OCI-LY3 (cell line): ENCODE data around the gene THRSP.
"Not testable (repeated sequence)": the region's sequence is repeated elsewhere in the genome, so short reads cannot be mapped to it uniquely, and the experiment has no call there.

Experiments
- H2AFZ ChIP-seq: fragments of 200-600, 300-600 bp; shearing (Covaris generic); 2 replicates; pipeline ENCODE4 v1.6.0; 2014; ENCODE audit warnings: antibody characterized with exemption, low read depth, low read length
- H3K27ac ChIP-seq: fragments of 200-600, 300-600 bp; sonication (generic); 2 replicates; pipeline ENCODE4 v1.5.1; 2014; ENCODE audit warnings: mild to moderate bottlenecking, low read length, moderate library complexity, mixed read lengths
- H3K27me3 ChIP-seq: fragments of 200-600, 300-600 bp; sonication (generic); 2 replicates; pipeline ENCODE4 v1.6.1; 2014; ENCODE audit warnings: low read depth, low read length, mixed read lengths
- H3K36me3 ChIP-seq: fragments of 200-600, 300-600 bp; sonication (generic); replicated peaks from 2 replicates; pipeline ENCODE3; 2014; ENCODE audit warnings: low read depth, low read length, mixed read lengths
- H3K4me1 ChIP-seq: fragments of 300-600, 200-600 bp; sonication (generic); 2 replicates; pipeline ENCODE4 v1.6.1; 2014; ENCODE audit warnings: low read length, mixed read lengths
- H3K4me2 ChIP-seq: fragments of 200-600, 300-600 bp; sonication (generic); 2 replicates; pipeline ENCODE4 v1.6.1; 2014; ENCODE audit warnings: low read length, mixed read lengths
- H3K4me3 ChIP-seq: fragments of 300-600, 200-600 bp; sonication (generic); 2 replicates; pipeline ENCODE4 v1.5.1; 2014; ENCODE audit warnings: antibody characterized with exemption, mild to moderate bottlenecking, low read length, moderate library complexity
- H3K79me2 ChIP-seq: fragments of 300-600, 200-600 bp; shearing (Covaris generic); 2 replicates; pipeline ENCODE4 v1.6.1; 2014; ENCODE audit warnings: mild to moderate bottlenecking, low read length, mixed read lengths
- H3K9ac ChIP-seq: fragments of 300-600, 200-600 bp; shearing (Covaris generic); 2 replicates; pipeline ENCODE4 v1.6.0; 2014; ENCODE audit warnings: mild to moderate bottlenecking, low read length, moderate library complexity
- H3K9me3 ChIP-seq: fragments of 200-600, 300-600 bp; shearing (Covaris generic); 2 replicates; pipeline ENCODE4 v1.6.1; 2014; ENCODE audit warnings: low read length, mixed read lengths; ENCODE audit not compliant: insufficient read depth
- H4K20me1 ChIP-seq: fragments of 200-600, 300-600 bp; sonication (generic); 2 replicates; pipeline ENCODE4 v1.6.1; 2016; ENCODE audit warnings: low read length, mixed read lengths; ENCODE audit not compliant: insufficient read depth
- EZH2phosphoT487 ChIP-seq: fragments of 200-600 bp; shearing (Covaris generic); IDR thresholded peaks from 2 replicates; pipeline ENCODE4 v1.6.1; 2018; ENCODE audit warnings: antibody characterized with exemption, mixed run types, low read depth
- TF ChIP-seq, protein P1 (sequence below): fragments of 200-600, 300-600 bp; sonication (generic); IDR thresholded peaks from 2 replicates; pipeline ENCODE4 v1.5.1; 2014; ENCODE audit warnings: antibody characterized with exemption, low read length, low read depth

The THRSP gene

DNA sequence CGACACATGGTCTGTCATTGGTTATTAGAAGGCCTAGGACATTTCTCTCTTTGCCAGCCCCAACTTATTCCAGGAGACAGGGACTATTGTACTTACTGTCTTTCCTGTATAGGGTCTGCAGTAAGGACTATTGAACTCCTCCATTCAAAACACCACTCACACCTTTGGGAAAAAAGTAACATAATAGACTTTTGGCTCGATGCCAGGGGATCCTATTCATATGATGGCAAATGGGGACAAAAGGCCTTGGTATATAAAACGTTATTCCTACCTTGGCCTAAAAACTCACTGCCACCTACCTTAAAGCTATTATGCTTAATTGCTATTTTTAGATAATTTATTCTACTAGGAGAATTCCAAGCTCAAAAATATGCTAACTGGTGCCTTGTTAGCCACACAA lies 22.3 kb downstream of the THRSP start:
- H2AFZ ChIP-seq: no peak overlapping the region
- peaks cover 6% of the 10 kb centered on the region for H3K4me1 ChIP-seq
- TF ChIP-seq EZH2phosphoT487: no peak
- TF ChIP-seq, protein P1, sequence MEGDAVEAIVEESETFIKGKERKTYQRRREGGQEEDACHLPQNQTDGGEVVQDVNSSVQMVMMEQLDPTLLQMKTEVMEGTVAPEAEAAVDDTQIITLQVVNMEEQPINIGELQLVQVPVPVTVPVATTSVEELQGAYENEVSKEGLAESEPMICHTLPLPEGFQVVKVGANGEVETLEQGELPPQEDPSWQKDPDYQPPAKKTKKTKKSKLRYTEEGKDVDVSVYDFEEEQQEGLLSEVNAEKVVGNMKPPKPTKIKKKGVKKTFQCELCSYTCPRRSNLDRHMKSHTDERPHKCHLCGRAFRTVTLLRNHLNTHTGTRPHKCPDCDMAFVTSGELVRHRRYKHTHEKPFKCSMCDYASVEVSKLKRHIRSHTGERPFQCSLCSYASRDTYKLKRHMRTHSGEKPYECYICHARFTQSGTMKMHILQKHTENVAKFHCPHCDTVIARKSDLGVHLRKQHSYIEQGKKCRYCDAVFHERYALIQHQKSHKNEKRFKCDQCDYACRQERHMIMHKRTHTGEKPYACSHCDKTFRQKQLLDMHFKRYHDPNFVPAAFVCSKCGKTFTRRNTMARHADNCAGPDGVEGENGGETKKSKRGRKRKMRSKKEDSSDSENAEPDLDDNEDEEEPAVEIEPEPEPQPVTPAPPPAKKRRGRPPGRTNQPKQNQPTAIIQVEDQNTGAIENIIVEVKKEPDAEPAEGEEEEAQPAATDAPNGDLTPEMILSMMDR: no peak
- no peak overlapping the region for H3K27ac ChIP-seq
- no peak overlapping the region for H3K4me3 ChIP-seq
- H3K79me2 ChIP-seq: no peaks in the 10 kb centered on the region
- no peaks in the 10 kb centered on the region for H3K9me3 ChIP-seq
- H3K36me3 ChIP-seq: no peaks in the 10 kb centered on the region
- H3K9ac ChIP-seq: no peak overlapping the region
- no peaks in the 10 kb centered on the region for H3K27me3 ChIP-seq
- no peaks in the 10 kb centered on the region for H4K20me1 ChIP-seq
- no peak overlapping the region for H3K4me2 ChIP-seq

DNA sequence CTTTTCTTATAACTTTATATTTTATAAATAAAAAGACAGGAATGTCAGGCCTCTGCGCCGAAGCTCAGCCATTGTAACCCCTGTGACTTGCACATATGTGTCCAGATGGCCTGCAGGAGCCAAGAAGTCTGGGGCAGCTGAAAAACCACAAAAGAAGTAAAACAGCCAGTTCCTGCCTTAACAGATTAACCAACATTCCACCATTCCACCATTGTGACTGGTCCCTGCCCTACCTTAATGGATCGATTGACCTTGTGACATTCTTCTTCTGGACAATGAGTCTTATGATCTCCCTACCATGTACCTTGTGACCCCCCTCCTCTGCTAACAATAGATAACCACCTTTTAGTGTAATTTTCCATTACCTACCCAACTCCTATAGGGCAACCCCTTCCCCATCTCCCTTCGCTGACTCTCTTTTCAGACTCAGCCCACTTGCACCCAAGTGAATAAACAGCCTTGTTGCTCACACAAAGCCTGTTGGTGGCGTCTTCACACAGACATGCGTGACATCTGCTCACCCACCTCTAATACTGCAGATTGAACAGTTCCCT lies 22.9 kb downstream of the THRSP start:
- not testable (repeated sequence) for H3K9me3 ChIP-seq, H3K79me2 ChIP-seq, H3K4me2 ChIP-seq, H3K36me3 ChIP-seq, H3K4me1 ChIP-seq, H4K20me1 ChIP-seq, H3K4me3 ChIP-seq, H2AFZ ChIP-seq, H3K27ac ChIP-seq, H3K27me3 ChIP-seq, H3K9ac ChIP-seq

DNA sequence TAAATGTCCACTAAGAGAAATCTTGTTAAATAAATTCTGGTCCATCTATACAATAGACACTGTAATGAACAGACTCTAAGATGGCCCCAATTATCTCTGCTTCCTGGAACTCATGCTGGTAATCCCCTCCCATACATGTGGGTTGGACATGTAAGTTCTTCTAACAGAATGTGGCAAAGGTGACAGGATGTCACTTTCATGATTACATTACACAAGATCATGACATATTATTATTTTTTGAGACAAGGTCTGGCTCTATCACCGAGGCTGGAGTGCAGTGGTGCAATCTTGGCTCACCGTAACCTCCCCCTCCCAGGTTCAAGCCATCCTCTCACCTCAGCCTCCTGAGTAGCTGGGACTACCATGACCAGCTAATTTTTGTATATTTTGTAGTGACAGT lies 30.6 kb downstream of the THRSP start:
- Histone ChIP-seq H3K79me2 (no peaks in the 10 kb centered on the region), H4K20me1 (no peaks in the 10 kb centered on the region), H3K4me1 (no peaks in the 10 kb centered on the region), H3K27ac (no peak overlapping the region), H3K9ac (no peak overlapping the region), H3K36me3 (peaks cover 26% of the 10 kb centered on the region), H3K27me3 (no peaks in the 10 kb centered on the region), H3K9me3 (no peaks in the 10 kb centered on the region), H3K4me2 (no peak overlapping the region), H3K4me3 (no peak overlapping the region), H2AFZ (no peak overlapping the region)
- TF ChIP-seq EZH2phosphoT487: no peak
- TF ChIP-seq, protein P1: no peak

DNA sequence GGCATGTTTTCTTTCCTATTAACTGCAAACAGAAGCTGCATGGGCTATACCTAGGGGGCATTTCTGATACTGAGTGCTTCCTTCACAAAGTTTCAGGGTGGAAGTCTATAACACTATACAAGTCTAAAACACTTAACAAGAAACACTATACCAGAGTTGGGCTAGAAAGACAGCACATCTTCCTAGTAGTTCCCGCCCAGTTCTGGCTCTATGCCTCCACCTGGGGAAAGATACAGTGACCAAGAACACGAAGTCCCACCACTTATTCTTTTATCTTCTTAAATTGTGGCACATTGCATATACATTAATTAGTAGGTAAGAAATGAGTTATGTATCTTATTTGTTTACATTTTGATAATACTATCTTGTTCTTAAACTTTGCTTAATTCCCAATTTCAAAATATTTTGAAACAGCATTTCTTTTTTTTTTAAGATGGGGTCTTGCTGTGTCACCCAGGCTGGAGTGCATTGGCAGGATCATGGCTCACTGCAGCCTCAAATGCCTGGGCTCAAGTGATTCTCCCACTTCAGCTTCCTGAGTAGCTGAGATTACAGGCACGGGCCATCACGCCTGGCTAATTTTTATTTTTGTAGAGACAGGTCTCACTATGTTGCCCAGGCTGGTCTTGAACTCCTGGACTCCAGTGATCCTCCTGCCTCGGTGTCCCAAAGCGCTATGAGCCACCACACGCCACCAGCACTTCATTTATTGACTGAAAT lies 34.2 kb downstream of the THRSP start:
- Histone ChIP-seq H3K4me2 (no peak overlapping the region), H2AFZ (no peak overlapping the region)
- TF ChIP-seq, protein P1: no peak
- TF ChIP-seq EZH2phosphoT487: no peak

More for the DNA sequence above, 34.2 kb downstream of the THRSP start:
- no peaks in the 10 kb centered on the region for H3K27me3 ChIP-seq
- no peaks in the 10 kb centered on the region for H4K20me1 ChIP-seq
- peaks cover 48% of the 10 kb centered on the region for H3K36me3 ChIP-seq
- no peak overlapping the region for H3K9ac ChIP-seq
- H3K4me1 ChIP-seq: no peaks in the 10 kb centered on the region
- H3K27ac ChIP-seq: no peak overlapping the region
- H3K4me3 ChIP-seq: no peak overlapping the region
- no peaks in the 10 kb centered on the region for H3K9me3 ChIP-seq
- H3K79me2 ChIP-seq: no peaks in the 10 kb centered on the region
